Keratinocyte (primary cell): Measurements from ENCODE around the gene STBD1. TPM values are rescaled to one million over a fixed set of nuclear protein-coding genes. Genes with fewer than 3 reads are reported as not detected.

Experiments
- DNase-seq: peaks from one replicate; pipeline ENCODE4 v3.0.0-alpha.2; 2011; ENCODE audit warnings: low read depth, missing footprints, low spot score
- FAIRE-seq: peaks from 2 replicates; lab custom pipeline; 2011; peaks lifted over from hg19 to GRCh38; lab: Jason Lieb, UNC
- H2AFZ ChIP-seq: 2 replicates; pipeline ENCODE4 v1.6.0; 2012; ENCODE audit warnings: low read length, control low read depth, inconsistent platforms; ENCODE audit not compliant: control insufficient read depth
- H3K27ac ChIP-seq: 2 replicates; pipeline ENCODE4 v1.5.1; 2011; ENCODE audit warnings: low read length; ENCODE audit not compliant: control insufficient read depth, insufficient read depth
- H3K27me3 ChIP-seq: 3 replicates; pipeline ENCODE4 v1.6.0; 2011; ENCODE audit warnings: low read length; ENCODE audit not compliant: control insufficient read depth, insufficient read depth; ENCODE audit errors: extremely low read depth
- H3K36me3 ChIP-seq, 2 experiments: 2 replicates in 1 of 2; 3 replicates in 1 of 2; pipeline ENCODE4 v1.5.1; 2011; ENCODE audit warnings: low read length in 2 of 2, mild to moderate bottlenecking in 1 of 2; ENCODE audit not compliant: control insufficient read depth in 2 of 2, insufficient read depth in 2 of 2; ENCODE audit errors: extremely low read depth in 1 of 2
- H3K4me1 ChIP-seq: 3 replicates; pipeline ENCODE4 v1.5.1; 2011; ENCODE audit warnings: low read length; ENCODE audit not compliant: control insufficient read depth, insufficient read depth; ENCODE audit errors: extremely low read depth
- H3K4me2 ChIP-seq: 3 replicates; pipeline ENCODE4 v1.6.0; 2011; ENCODE audit warnings: low read depth, low read length; ENCODE audit not compliant: control insufficient read depth, insufficient read depth; ENCODE audit errors: extremely low read depth
- H3K4me3 ChIP-seq, 3 experiments: fragments of 200-600 bp in 1 of 3; sonication (generic) in 1 of 3; 2 replicates in 2 of 3; 3 replicates in 1 of 3; pipeline ENCODE4 v1.5.1; 2011 to 2016; ENCODE audit warnings: low read length in 3 of 3, mild to moderate bottlenecking in 3 of 3, control low read depth in 2 of 3, inconsistent platforms in 1 of 3, low read depth in 1 of 3, mixed read lengths in 1 of 3, mixed run types in 1 of 3, moderate library complexity in 1 of 3; ENCODE audit not compliant: control insufficient read depth in 2 of 3, insufficient read depth in 2 of 3; ENCODE audit errors: extremely low read depth in 1 of 3
- H3K79me2 ChIP-seq: 2 replicates; pipeline ENCODE4 v1.6.0; 2012; ENCODE audit warnings: low read length; ENCODE audit not compliant: control insufficient read depth, insufficient read depth
- H3K9ac ChIP-seq: 3 replicates; pipeline ENCODE4 v1.6.0; 2011; ENCODE audit warnings: low read length; ENCODE audit not compliant: control insufficient read depth, insufficient read depth; ENCODE audit errors: extremely low read depth
- H3K9me1 ChIP-seq: 3 replicates; pipeline ENCODE4 v1.6.0; 2011; ENCODE audit warnings: low read length; ENCODE audit not compliant: control insufficient read depth, insufficient read depth; ENCODE audit errors: extremely low read depth
- H3K9me3 ChIP-seq: 2 replicates; pipeline ENCODE4 v1.5.1; 2012; ENCODE audit warnings: low read depth, low read length; ENCODE audit not compliant: control insufficient read depth
- H4K20me1 ChIP-seq: 3 replicates; pipeline ENCODE4 v1.6.0; 2011; ENCODE audit warnings: low read length; ENCODE audit not compliant: control insufficient read depth, insufficient read depth; ENCODE audit errors: extremely low read depth
- EZH2 ChIP-seq: IDR thresholded peaks from one replicate; pipeline ENCODE4 v1.6.1; 2012; ENCODE audit warnings: inconsistent platforms, mild to moderate bottlenecking, low read length, moderate library complexity
- dilution Hi-C: fragments of 300-500 bp; cut with MboI; formaldehyde crosslinking; loops from one replicate; pipeline ENCODE4 v1.7.0; 2020; ENCODE audit warnings: low sequenced_read_pairs; ENCODE audit not compliant: extremely low pct_ligation_motif_present
- polyA plus RNA-seq, 5 experiments: library from polyadenylated mRNA; depleted of rRNA in 3 of 5; stranded (reverse) in 3 of 5; stranded (forward) in 1 of 5; unstranded in 1 of 5; fragments of >200 nt; gene quantifications; 1 replicate in 1 of 5; 2 replicates in 3 of 5; 3 replicates in 1 of 5; pipeline versions ENCODE4 v1.2.1 to v1.2.3, GENCODE V29; 2011 to 2012; ENCODE audit warnings: missing spikeins in 2 of 5, low read depth in 1 of 5, low replicate concordance in 1 of 5
- TF ChIP-seq, protein P1 (sequence below), 3 experiments: IDR thresholded peaks in 1 of 3; conservative IDR thresholded peaks in 1 of 3; optimal IDR thresholded peaks in 1 of 3; 2 replicates in 2 of 3; 3 replicates in 1 of 3; pipeline versions ENCODE3 to v1.5.1; 2011; ENCODE audit warnings: low read length in 3 of 3, mild to moderate bottlenecking in 3 of 3, moderate library complexity in 2 of 3, control low read depth in 1 of 3, inconsistent platforms in 1 of 3; ENCODE audit not compliant: insufficient read depth in 2 of 3; ENCODE audit errors: extremely low read depth in 1 of 3

Gene STBD1
- polyA plus RNA-seq, 1 donor (not counting 4 experiments of a cell fraction or from before 2014, with no cell fraction given) = 0.41 TPM

DNA sequence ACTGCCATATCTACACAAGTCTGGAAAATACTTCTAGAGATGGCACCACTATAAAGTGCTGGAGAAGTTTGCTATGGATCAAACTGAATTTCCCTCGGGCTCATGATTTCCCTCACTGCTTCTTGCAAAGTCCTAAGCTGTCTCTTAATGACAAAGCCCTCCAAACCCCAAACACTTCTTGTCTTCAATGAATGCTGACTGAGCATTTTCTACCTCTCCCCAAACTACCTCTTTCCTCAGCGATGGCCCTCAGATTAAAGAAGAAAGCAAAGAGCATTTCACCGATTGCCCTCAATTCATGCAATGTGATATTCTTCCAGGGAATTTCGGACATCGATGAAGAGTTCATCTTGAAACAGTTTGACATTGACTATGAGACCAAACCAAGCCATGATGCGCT, 35.3 kb upstream of the STBD1 start:
- Histone ChIP-seq H3K27ac (no peak overlapping the region), H2AFZ (no peak overlapping the region), H3K4me3 (no peak overlapping the region), H3K9ac (no peak overlapping the region), H3K9me1 (no peaks in the 10 kb centered on the region), H3K9me3 (no peaks in the 10 kb centered on the region), H3K27me3 (peaks cover 4% of the 10 kb centered on the region), H4K20me1 (no peaks in the 10 kb centered on the region), H3K79me2 (no peaks in the 10 kb centered on the region), H3K4me1 (no peaks in the 10 kb centered on the region), H3K4me2 (no peak overlapping the region), H3K36me3 (no peaks in the 10 kb centered on the region)
- TF ChIP-seq, protein P1, sequence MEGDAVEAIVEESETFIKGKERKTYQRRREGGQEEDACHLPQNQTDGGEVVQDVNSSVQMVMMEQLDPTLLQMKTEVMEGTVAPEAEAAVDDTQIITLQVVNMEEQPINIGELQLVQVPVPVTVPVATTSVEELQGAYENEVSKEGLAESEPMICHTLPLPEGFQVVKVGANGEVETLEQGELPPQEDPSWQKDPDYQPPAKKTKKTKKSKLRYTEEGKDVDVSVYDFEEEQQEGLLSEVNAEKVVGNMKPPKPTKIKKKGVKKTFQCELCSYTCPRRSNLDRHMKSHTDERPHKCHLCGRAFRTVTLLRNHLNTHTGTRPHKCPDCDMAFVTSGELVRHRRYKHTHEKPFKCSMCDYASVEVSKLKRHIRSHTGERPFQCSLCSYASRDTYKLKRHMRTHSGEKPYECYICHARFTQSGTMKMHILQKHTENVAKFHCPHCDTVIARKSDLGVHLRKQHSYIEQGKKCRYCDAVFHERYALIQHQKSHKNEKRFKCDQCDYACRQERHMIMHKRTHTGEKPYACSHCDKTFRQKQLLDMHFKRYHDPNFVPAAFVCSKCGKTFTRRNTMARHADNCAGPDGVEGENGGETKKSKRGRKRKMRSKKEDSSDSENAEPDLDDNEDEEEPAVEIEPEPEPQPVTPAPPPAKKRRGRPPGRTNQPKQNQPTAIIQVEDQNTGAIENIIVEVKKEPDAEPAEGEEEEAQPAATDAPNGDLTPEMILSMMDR (optimal IDR thresholded peaks at IDR 0.05 in 1 of 3, IDR thresholded peaks at IDR 0.05 in 1 of 3, conservative IDR thresholded peaks at IDR 0.05 in 1 of 3; ENCODE audit: extremely low read depth in 1 of 3, insufficient read depth in 2 of 3, low read length in 3 of 3) = no peak
- no peak for TF ChIP-seq EZH2
- DNase-seq (no peak), FAIRE-seq (no peak)
- dilution Hi-C loops = no loop called here

DNA sequence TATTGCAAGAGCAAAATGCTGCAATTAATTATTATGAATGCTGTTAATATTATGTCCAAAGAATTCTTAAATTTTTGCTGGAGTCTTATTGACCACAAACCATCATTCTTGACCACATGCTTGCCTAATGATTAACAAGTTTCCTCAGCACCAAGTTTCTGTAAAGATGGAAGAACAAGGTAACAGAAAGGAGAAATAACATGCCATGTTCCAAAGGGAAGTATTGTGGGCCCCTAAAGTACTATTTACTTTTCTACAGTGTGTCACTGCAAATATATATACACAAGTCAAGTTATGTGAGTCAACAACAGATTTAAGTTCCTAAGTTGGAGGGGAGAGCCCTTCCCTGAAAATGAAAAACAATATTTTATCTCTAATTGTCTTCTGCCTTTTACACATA, 34.5 kb upstream of the STBD1 start:
- no peaks in the 10 kb centered on the region for H3K4me1 ChIP-seq
- H3K27me3 ChIP-seq = peaks cover 4% of the 10 kb centered on the region
- dilution Hi-C loops = no loop called here
- H3K79me2 ChIP-seq = no peaks in the 10 kb centered on the region
- no peaks in the 10 kb centered on the region for H3K9me3 ChIP-seq
- H2AFZ ChIP-seq = no peak overlapping the region
- H4K20me1 ChIP-seq = no peaks in the 10 kb centered on the region
- TF ChIP-seq, protein P1 (optimal IDR thresholded peaks at IDR 0.05 in 1 of 3, IDR thresholded peaks at IDR 0.05 in 1 of 3, conservative IDR thresholded peaks at IDR 0.05 in 1 of 3; ENCODE audit: extremely low read depth in 1 of 3, insufficient read depth in 2 of 3, low read length in 3 of 3) = no peak
- no peaks in the 10 kb centered on the region for H3K36me3 ChIP-seq
- no peak for FAIRE-seq
- H3K4me2 ChIP-seq = no peak overlapping the region
- no peak overlapping the region for H3K9ac ChIP-seq
- H3K9me1 ChIP-seq = no peaks in the 10 kb centered on the region
- H3K27ac ChIP-seq = no peak overlapping the region
- DNase-seq = no peak
- no peak overlapping the region for H3K4me3 ChIP-seq
